ENCODE data around the gene PNPLA5. TPM values are rescaled to one million over a fixed set of nuclear protein-coding genes. Genes with fewer than 3 reads are reported as not detected.

The PNPLA5 gene
- total RNA-seq, 1 donor from 2014 or later = not detected

GRCh38 chr22:43884600-43885318 is 7.1 kb downstream of the PNPLA5 start:
- Histone ChIP-seq H3K36me3 (no peaks in the 10 kb centered on the region), H3K4me1 (no peaks in the 10 kb centered on the region), H3K4me3 (no peak overlapping the region), H3K27ac (no peak overlapping the region), H3K9me3 (no peaks in the 10 kb centered on the region), H3K27me3 (no peaks in the 10 kb centered on the region)
- intact Hi-C loops (cut with DNase I) = loop anchor here (10.0 kb wide), 1 partner anchor 610 kb away; no protein-coding TSS in a partner anchor
- no peak for TF ChIP-seq POLR2AphosphoS5 (IDR thresholded peaks at IDR 0.05; ENCODE audit: insufficient read depth in 1 of 2, low read depth in 1 of 2)
- peak in 2 of 3 experiments; percentile 38 to 56 for TF ChIP-seq CTCF (IDR thresholded peaks at IDR 0.05)
- DNase-seq (ENCODE audit: extremely low spot score in 2 of 2) = no peak

- H3K36me3 ChIP-seq = no peaks in the 10 kb centered on the region
- no peak overlapping the region for H3K27ac ChIP-seq
- DNase-seq (ENCODE audit: extremely low spot score in 2 of 2) = no peak
- no peaks in the 10 kb centered on the region for H3K27me3 ChIP-seq
- no peaks in the 10 kb centered on the region for H3K9me3 ChIP-seq
- no peak overlapping the region for H3K4me3 ChIP-seq
- H3K4me1 ChIP-seq = no peaks in the 10 kb centered on the region
- TF ChIP-seq CTCF (IDR thresholded peaks at IDR 0.05) (no peak), POLR2AphosphoS5 (IDR thresholded peaks at IDR 0.05; ENCODE audit: insufficient read depth in 1 of 2, low read depth in 1 of 2) (no peak), POLR2A (IDR thresholded peaks at IDR 0.05) (no peak)
- intact Hi-C loops (cut with DNase I) = loop anchor here (10.0 kb wide), 1 partner anchor 609 kb away; no protein-coding TSS in a partner anchor
Measured at GRCh38 chr22:43883719-43884415, 7.9 kb downstream of the PNPLA5 start.

GRCh38 chr22:43883012-43883661 is 8.7 kb downstream of the PNPLA5 start:
- DNase-seq (ENCODE audit: extremely low spot score in 2 of 2) = no peak
- TF ChIP-seq CTCF (IDR thresholded peaks at IDR 0.05) (peak in 2 of 3 experiments; percentile 15 to 26), POLR2AphosphoS5 (IDR thresholded peaks at IDR 0.05; ENCODE audit: insufficient read depth in 1 of 2, low read depth in 1 of 2) (no peak), POLR2A (IDR thresholded peaks at IDR 0.05) (no peak)
- no peak overlapping the region for H3K4me3 ChIP-seq
- intact Hi-C loops (cut with DNase I) = loop anchor here (10.0 kb wide), 1 partner anchor 608 kb away; no protein-coding TSS in a partner anchor
- H3K27ac ChIP-seq = no peak overlapping the region
- no peaks in the 10 kb centered on the region for H3K27me3 ChIP-seq
- H3K9me3 ChIP-seq = no peaks in the 10 kb centered on the region
- no peaks in the 10 kb centered on the region for H3K36me3 ChIP-seq
- no peaks in the 10 kb centered on the region for H3K4me1 ChIP-seq

- Histone ChIP-seq H3K4me3 (no peak overlapping the region), H3K9me3 (no peaks in the 10 kb centered on the region), H3K27me3 (no peaks in the 10 kb centered on the region), H3K27ac (no peak overlapping the region), H3K4me1 (no peaks in the 10 kb centered on the region), H3K36me3 (no peaks in the 10 kb centered on the region)
- TF ChIP-seq POLR2AphosphoS5 (IDR thresholded peaks at IDR 0.05; ENCODE audit: insufficient read depth in 1 of 2, low read depth in 1 of 2) (no peak), CTCF (IDR thresholded peaks at IDR 0.05) (no peak), POLR2A (IDR thresholded peaks at IDR 0.05) (no peak)
- no peak for DNase-seq (ENCODE audit: extremely low spot score in 2 of 2)
- intact Hi-C loops (cut with DNase I) = loop anchor here (10.0 kb wide), 1 partner anchor 607 kb away; no protein-coding TSS in a partner anchor
Measured at GRCh38 chr22:43882122-43882767, 9.6 kb downstream of the PNPLA5 start.

All from vagina (tissue), 2 donors.